Measurements from ENCODE around the gene NR0B1. TPM values are rescaled to one million over a fixed set of nuclear protein-coding genes. Genes with fewer than 3 reads are reported as not detected.

The NR0B1 gene
- total RNA-seq, 2 donors from 2014 or later, result 9.6 to 15.2 TPM

- DNase-seq, result no peak
- H3K27ac ChIP-seq (ENCODE audit: low read depth, low read length), result no peak overlapping the region
- H3K9me3 ChIP-seq (ENCODE audit: control insufficient read depth, low read length), result no peaks in the 10 kb centered on the region
- 95% methylated on average over 1 of the region's 1 CpG; no CpG with 5 or more reads in 1 of the 2 experiments for WGBS, 2 experiments (ENCODE audit: insufficient coverage in 1 of 2, insufficient read length in 1 of 2)
- no peaks in the 10 kb centered on the region for H3K4me1 ChIP-seq (ENCODE audit: control insufficient read depth, insufficient read depth, low read length)
- Mint-ChIP-seq H3K4me3 (no peak overlapping the region), H3K27ac (no peak overlapping the region), H3K27me3 (ENCODE audit: insufficient read depth) (no peaks in the 10 kb centered on the region), H3K36me3 (ENCODE audit: low read depth) (no peaks in the 10 kb centered on the region), H3K9me3 (no peaks in the 10 kb centered on the region), H3K4me1 (peaks cover 7% of the 10 kb centered on the region)
- no peak overlapping the region for H3K9ac ChIP-seq (ENCODE audit: extremely low read depth, low read length, poor library complexity, severe bottlenecking)
- H3K4me3 ChIP-seq (ENCODE audit: low read length), result no peak overlapping the region
- no peaks in the 10 kb centered on the region for H3K36me3 ChIP-seq (ENCODE audit: control insufficient read depth, insufficient read depth, low read length)
- H3K27me3 ChIP-seq (ENCODE audit: control insufficient read depth, insufficient read depth, low read length, poor library complexity, severe bottlenecking), result no peaks in the 10 kb centered on the region
- no peak for TF ChIP-seq CTCF (conservative IDR thresholded peaks at IDR 0.05)
These were observed 28.8 kb downstream of the NR0B1 start for GRCh38 chrX:30280428-30280827.

- H3K9ac ChIP-seq (ENCODE audit: extremely low read depth, low read length, poor library complexity, severe bottlenecking), result no peak overlapping the region
- H3K4me3 ChIP-seq (ENCODE audit: low read length), result no peak overlapping the region
- no peak overlapping the region for H3K27ac ChIP-seq (ENCODE audit: low read depth, low read length)
- WGBS, 2 experiments (ENCODE audit: insufficient coverage in 1 of 2, insufficient read length in 1 of 2), result 100% methylated on average over 1 of the region's 1 CpG; no CpG with 5 or more reads in 1 of the 2 experiments
- Mint-ChIP-seq H3K27ac (no peak overlapping the region), H3K4me3 (no peak overlapping the region), H3K27me3 (ENCODE audit: insufficient read depth) (no peaks in the 10 kb centered on the region), H3K4me1 (peaks cover 13% of the 10 kb centered on the region), H3K36me3 (ENCODE audit: low read depth) (no peaks in the 10 kb centered on the region), H3K9me3 (no peaks in the 10 kb centered on the region)
- TF ChIP-seq CTCF (conservative IDR thresholded peaks at IDR 0.05), result no peak
- H3K4me1 ChIP-seq (ENCODE audit: control insufficient read depth, insufficient read depth, low read length), result no peaks in the 10 kb centered on the region
- no peaks in the 10 kb centered on the region for H3K36me3 ChIP-seq (ENCODE audit: control insufficient read depth, insufficient read depth, low read length)
- DNase-seq, result no peak
- H3K9me3 ChIP-seq (ENCODE audit: control insufficient read depth, low read length), result no peaks in the 10 kb centered on the region
- no peaks in the 10 kb centered on the region for H3K27me3 ChIP-seq (ENCODE audit: control insufficient read depth, insufficient read depth, low read length, poor library complexity, severe bottlenecking)
These were observed 30.8 kb downstream of the NR0B1 start for GRCh38 chrX:30278365-30278764.

GRCh38 chrX:30275498-30275897 is 33.7 kb downstream of the NR0B1 start:
- H3K36me3 Mint-ChIP-seq (ENCODE audit: low read depth), result no peaks in the 10 kb centered on the region
- no peak for DNase-seq

More at GRCh38 chrX:30275498-30275897, 33.7 kb downstream of the NR0B1 start:
- H3K4me3 ChIP-seq (ENCODE audit: low read length), result no peak overlapping the region
- H3K27me3 Mint-ChIP-seq (ENCODE audit: insufficient read depth), result no peaks in the 10 kb centered on the region
- H3K9ac ChIP-seq (ENCODE audit: extremely low read depth, low read length, poor library complexity, severe bottlenecking), result no peak overlapping the region
- H3K4me3 Mint-ChIP-seq, result no peak overlapping the region
- no peaks in the 10 kb centered on the region for H3K4me1 ChIP-seq (ENCODE audit: control insufficient read depth, insufficient read depth, low read length)
- H3K27me3 ChIP-seq (ENCODE audit: control insufficient read depth, insufficient read depth, low read length, poor library complexity, severe bottlenecking), result no peaks in the 10 kb centered on the region
- no peaks in the 10 kb centered on the region for H3K36me3 ChIP-seq (ENCODE audit: control insufficient read depth, insufficient read depth, low read length)
- TF ChIP-seq CTCF (conservative IDR thresholded peaks at IDR 0.05), result peak; percentile 76
- no peak overlapping the region for H3K27ac ChIP-seq (ENCODE audit: low read depth, low read length)
- 40% methylated on average over 1 of the region's 1 CpG; no CpG with 5 or more reads in 1 of the 2 experiments for WGBS, 2 experiments (ENCODE audit: insufficient coverage in 1 of 2, insufficient read length in 1 of 2)
- H3K4me1 Mint-ChIP-seq, result peaks cover 13% of the 10 kb centered on the region
- H3K27ac Mint-ChIP-seq, result no peak overlapping the region
- no peaks in the 10 kb centered on the region for H3K9me3 ChIP-seq (ENCODE audit: control insufficient read depth, low read length)
- H3K9me3 Mint-ChIP-seq, result peaks cover 3% of the 10 kb centered on the region

Measured in endodermal cell (in vitro differentiated cells).